HCT116 (cell line): ENCODE data around the gene PAQR6. TPM values are rescaled to one million over a fixed set of nuclear protein-coding genes. Genes with fewer than 3 reads are reported as not detected.

ENCODE experiments used
- ATAC-seq: fragments of 200-7000 bp; cut with Tn5 transposase; 2 replicates; pipeline ENCODE4 v1.9.1; 2020; ENCODE audit warnings: mild to moderate bottlenecking, moderate library complexity
- BruUV-seq: library from RNA; stranded (reverse); fragments of 400-500 nt; replicated peaks from 2 replicates; lab custom pipeline; 2021; lab: Mats Ljungman, UMichigan
- CTCF ChIA-PET: fragments of 300-600 bp; sonication (Branson Sonifier 250); formaldehyde crosslinking; loops from one replicate; lab custom pipeline; 2021; ENCODE audit warnings: antibody characterized with exemption; lab: Charles Lee
- POLR2A ChIA-PET: fragments of 300-600, 350-600 bp; sonication (Branson Sonifier 250); formaldehyde crosslinking; loops from one replicate; lab custom pipeline; 2021; ENCODE audit warnings: antibody characterized with exemption; lab: Charles Lee
- RAD21 ChIA-PET, 2 experiments: fragments of 300-600 bp; sonication (Branson Sonifier 250); formaldehyde crosslinking; loops; one replicate each; lab custom pipeline; 2023; ENCODE audit warnings: low total read pairs in 2 of 2; ENCODE audit not compliant: uncharacterized antibody in 2 of 2, unreplicated experiment in 2 of 2, low non-redundant PET in 1 of 2; lab: Charles Lee
- DNase-seq: peaks from one replicate; pipeline ENCODE4 v3.0.0-alpha.2; 2010; ENCODE audit warnings: low read depth, low spot score
- H2AFZ ChIP-seq: fragments of 200-600 bp; shearing (Covaris generic), sonication (generic); 2 replicates; pipeline ENCODE4 v1.6.1; 2017; ENCODE audit warnings: low read depth, mixed run types, mixed read lengths, antibody characterized with exemption, low read length; ENCODE audit not compliant: poor library complexity, severe bottlenecking
- H3K27ac ChIP-seq: 2 replicates; pipeline ENCODE4 v1.5.1; 2012; ENCODE audit warnings: low read depth, low read length
- H3K27me3 ChIP-seq: fragments of 200-600 bp; sonication (generic); 2 replicates; pipeline ENCODE4 v1.6.1; 2016; ENCODE audit warnings: mixed run types, low read length, mixed read lengths; ENCODE audit not compliant: insufficient read depth
- H3K36me3 ChIP-seq, 2 experiments: fragments of 200-500 bp in 1 of 2; fragments of 200-600 bp in 1 of 2; sonication (Bioruptor generic) in 1 of 2; sonication (generic) in 1 of 2; 2 replicates each; pipeline versions ENCODE4 v1.5.1 to v1.6.1; 2014 to 2016; ENCODE audit warnings: low read length in 2 of 2, inconsistent platforms in 1 of 2, mixed read lengths in 1 of 2, mixed run types in 1 of 2; ENCODE audit not compliant: insufficient read depth in 2 of 2, control insufficient read depth in 1 of 2
- H3K4me1 ChIP-seq, 2 experiments: fragments of 200-600 bp in 1 of 2; sonication (generic) in 1 of 2; 2 replicates each; pipeline versions ENCODE4 v1.5.1 to v1.6.1; 2012 to 2017; ENCODE audit warnings: low read length in 2 of 2, inconsistent platforms in 1 of 2, mild to moderate bottlenecking in 1 of 2, mixed read lengths in 1 of 2, mixed run types in 1 of 2, moderate library complexity in 1 of 2; ENCODE audit not compliant: insufficient read depth in 2 of 2, control insufficient read depth in 1 of 2
- H3K4me2 ChIP-seq: fragments of 200-600 bp; sonication (generic); 2 replicates; pipeline ENCODE4 v1.6.1; 2017; ENCODE audit warnings: mixed run types, low read length, mixed read lengths
- H3K4me3 ChIP-seq, 2 experiments: fragments of 200-600 bp in 1 of 2; sonication (generic) in 1 of 2; replicated peaks in 1 of 2; 2 replicates each; pipeline ENCODE4 v1.5.1; 2011 to 2016; ENCODE audit warnings: low read length in 2 of 2, control low read depth in 1 of 2, low read depth in 1 of 2, mild to moderate bottlenecking in 1 of 2, mixed read lengths in 1 of 2, mixed run types in 1 of 2
- H3K79me2 ChIP-seq: fragments of 200-600 bp; sonication (generic); 2 replicates; pipeline ENCODE4 v1.6.1; 2017; ENCODE audit warnings: mild to moderate bottlenecking, mixed run types, low read length, moderate library complexity, mixed read lengths; ENCODE audit not compliant: insufficient read depth
- H3K9ac ChIP-seq: fragments of 200-600 bp; sonication (generic); 2 replicates; pipeline ENCODE4 v1.6.1; 2016; ENCODE audit warnings: low read length, mixed read lengths
- H3K9me2 ChIP-seq: fragments of 200-600 bp; sonication (generic), shearing (Covaris generic); 2 replicates; pipeline ENCODE4 v1.6.1; 2017; ENCODE audit warnings: mixed run types, mild to moderate bottlenecking, moderate library complexity; ENCODE audit not compliant: insufficient read depth
- H3K9me3 ChIP-seq, 2 experiments: fragments of 200-500 bp in 1 of 2; fragments of 200-600 bp in 1 of 2; sonication (Bioruptor generic) in 1 of 2; sonication (generic) in 1 of 2; 2 replicates each; pipeline ENCODE4 v1.6.1; 2014 to 2017; ENCODE audit warnings: low read length in 2 of 2, mixed read lengths in 2 of 2, inconsistent platforms in 1 of 2, low read depth in 1 of 2, mild to moderate bottlenecking in 1 of 2, mixed run types in 1 of 2, moderate library complexity in 1 of 2; ENCODE audit not compliant: control insufficient read depth in 1 of 2, insufficient read depth in 1 of 2
- H4K20me1 ChIP-seq: fragments of 200-600 bp; sonication (generic), shearing (Covaris generic); 2 replicates; pipeline ENCODE4 v1.6.1; 2017; ENCODE audit warnings: mixed run types, mild to moderate bottlenecking, moderate library complexity; ENCODE audit not compliant: insufficient read depth
- CBX3 ChIP-seq: IDR thresholded peaks from 2 replicates; pipeline ENCODE4 v1.6.1; 2012; ENCODE audit warnings: low read depth
- CEBPB ChIP-seq: IDR thresholded peaks from 2 replicates; pipeline ENCODE4 v1.6.1; 2012; ENCODE audit warnings: low read depth
- CTCF ChIP-seq, 3 experiments: fragments of 200-600 bp in 1 of 3; sonication (generic) in 1 of 3; IDR thresholded peaks in 2 of 3; conservative IDR thresholded peaks in 1 of 3; 2 replicates each; pipeline ENCODE4 v1.5.1; 2012 to 2017; ENCODE audit warnings: low read depth in 2 of 3, low read length in 2 of 3, antibody characterized with exemption in 1 of 3, borderline replicate concordance in 1 of 3, control low read depth in 1 of 3, mild to moderate bottlenecking in 1 of 3, mixed read lengths in 1 of 3, mixed run types in 1 of 3, moderate library complexity in 1 of 3; ENCODE audit not compliant: insufficient read depth in 1 of 3
- EGR1 ChIP-seq: IDR thresholded peaks from 2 replicates; pipeline ENCODE4 v1.6.1; 2012; ENCODE audit warnings: low read depth
- EZH2 ChIP-seq: fragments of 200-600 bp; sonication (generic); IDR thresholded peaks from 2 replicates; pipeline ENCODE4 v1.6.1; 2017; ENCODE audit warnings: antibody characterized with exemption, mixed run types
- FOSL1 ChIP-seq: IDR thresholded peaks from 2 replicates; pipeline ENCODE4 v1.6.1; 2012; ENCODE audit warnings: low read depth
- POLR2A ChIP-seq: IDR thresholded peaks from 2 replicates; pipeline ENCODE4 v1.7.0; 2011; ENCODE audit warnings: borderline replicate concordance; ENCODE audit not compliant: insufficient read depth, insufficient read length; ENCODE audit errors: extremely low read depth
- POLR2AphosphoS5 ChIP-seq: IDR thresholded peaks from 2 replicates; pipeline ENCODE4 v1.6.1; 2011; ENCODE audit warnings: mild to moderate bottlenecking, low read depth, low read length, moderate library complexity
- RAD21 ChIP-seq: IDR thresholded peaks from 2 replicates; pipeline ENCODE4 v1.6.1; 2012; ENCODE audit warnings: low read depth, mild to moderate bottlenecking
- SIN3A ChIP-seq: IDR thresholded peaks from 2 replicates; pipeline ENCODE4 v1.6.1; 2012; ENCODE audit warnings: low read depth
- SP1 ChIP-seq: IDR thresholded peaks from 2 replicates; pipeline ENCODE4 v1.6.1; 2012; ENCODE audit warnings: low read depth
- TCF7L2 ChIP-seq: IDR thresholded peaks from 2 replicates; pipeline ENCODE4 v1.7.0; 2011; ENCODE audit warnings: borderline replicate concordance, inconsistent platforms; ENCODE audit not compliant: insufficient read depth, insufficient read length; ENCODE audit errors: extremely low read depth
- YY1 ChIP-seq: IDR thresholded peaks from 2 replicates; pipeline ENCODE4 v1.6.1; 2011; ENCODE audit warnings: low read length, low read depth, moderate library complexity, mild to moderate bottlenecking; ENCODE audit not compliant: insufficient replicate concordance; ENCODE audit errors: extremely low read depth
- ZBTB33 ChIP-seq: IDR thresholded peaks from 2 replicates; pipeline ENCODE4 v1.6.1; 2011; ENCODE audit warnings: mild to moderate bottlenecking, low read length, moderate library complexity; ENCODE audit not compliant: insufficient replicate concordance; ENCODE audit errors: extremely low read depth
- ZFX ChIP-seq: fragments of 450-650 bp; IDR thresholded peaks from 2 replicates; pipeline ENCODE4 v1.6.1; 2017
- ZNF274 ChIP-seq: fragments of 200-500 bp; sonication (Bioruptor generic); IDR thresholded peaks from 2 replicates; pipeline ENCODE4 v1.6.1; 2014; ENCODE audit warnings: mild to moderate bottlenecking, low read depth, low read length, inconsistent platforms
- intact Hi-C: fragments of 100-400 bp; cut with micrococcal nuclease; formaldehyde crosslinking; loops from 2 replicates; pipeline ENCODE4 v1.10.0; 2022
- total RNA-seq: library from RNA; stranded (reverse); gene quantifications from one replicate; pipeline ENCODE4 v1.2.1, GENCODE V29; 2021; ENCODE audit not compliant: unreplicated experiment

Gene PAQR6
- total RNA-seq, 1 experiment from 2014 or later: 10.9 TPM

DNA sequence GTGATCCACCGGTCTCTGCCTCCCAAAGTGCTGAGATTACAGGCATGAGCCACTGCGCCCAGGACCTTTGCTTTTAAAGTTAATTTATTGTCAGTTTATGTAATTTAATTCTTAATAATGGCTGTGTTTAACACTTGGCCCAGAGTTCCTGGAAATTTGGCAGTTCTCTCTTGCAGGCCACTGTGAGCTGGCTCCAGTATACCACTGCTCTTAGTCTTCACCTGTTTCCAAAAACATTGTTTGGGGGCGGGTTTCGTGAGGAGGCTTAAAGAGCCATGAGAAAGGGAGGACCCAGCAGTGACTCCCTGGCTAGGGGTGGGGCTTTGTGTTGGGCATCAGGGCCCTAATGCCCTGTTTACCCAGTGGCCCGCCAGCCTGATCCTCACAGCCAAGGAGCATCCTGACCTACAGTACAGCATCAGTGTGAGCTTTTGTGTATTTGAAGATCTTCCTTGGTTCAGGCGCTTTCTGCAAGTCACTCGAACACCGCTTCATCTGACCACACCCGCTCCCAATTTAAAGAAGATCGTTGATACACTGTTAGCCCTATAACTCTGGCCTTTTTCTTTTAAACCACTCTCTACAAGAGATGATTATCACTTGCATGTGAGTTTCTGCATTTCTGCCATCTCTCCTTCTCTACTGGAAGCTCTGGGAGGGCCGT is 17.9 kb downstream of the PAQR6 start (continued):
- TF ChIP-seq ZBTB33 (no peak), EZH2 (no peak), CTCF (IDR thresholded peaks at IDR 0.05 in 2 of 3, conservative IDR thresholded peaks at IDR 0.05 in 1 of 3; ENCODE audit: borderline replicate concordance in 1 of 3, insufficient read depth in 1 of 3, low read depth in 2 of 3, low read length in 2 of 3) (no peak), ZNF274 (no peak), CBX3 (no peak), CEBPB (no peak), YY1 (no peak)

DNA sequence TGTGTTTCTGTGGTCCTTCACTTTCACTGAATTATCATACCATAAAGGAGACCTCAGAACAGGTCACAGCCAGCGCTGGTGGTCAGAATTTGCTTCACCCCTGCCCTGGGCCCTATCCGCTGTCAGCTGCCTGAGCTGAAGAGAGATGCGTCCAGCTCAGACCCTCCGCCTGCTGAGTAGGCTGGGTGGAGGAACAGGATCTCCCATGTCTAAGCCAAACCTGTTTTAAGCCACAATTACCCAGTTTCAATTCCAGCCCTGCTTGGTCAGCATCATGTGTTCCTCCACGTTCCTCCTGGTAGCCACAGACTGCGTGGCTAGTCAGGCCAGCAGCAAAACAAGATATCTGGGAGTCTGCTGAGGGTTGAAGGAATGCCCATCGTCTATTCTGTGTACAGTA is 19.4 kb downstream of the PAQR6 start:
- Histone ChIP-seq H3K9me3 (no peaks in the 10 kb centered on the region), H3K27ac (no peak overlapping the region), H3K36me3 (peaks cover 0 to 8% of the 10 kb centered on the region in 2 experiments; a peak in 3 of 4 replicates), H3K4me1 (peaks cover 3 to 17% of the 10 kb centered on the region in 2 experiments; a peak in 3 of 4 replicates), H2AFZ (no peak overlapping the region), H3K9me2 (no peaks in the 10 kb centered on the region), H4K20me1 (no peaks in the 10 kb centered on the region), H3K4me3 (no peak overlapping the region), H3K9ac (no peak overlapping the region), H3K79me2 (no peaks in the 10 kb centered on the region), H3K4me2 (no peak overlapping the region), H3K27me3 (no peaks in the 10 kb centered on the region)
- ChIA-PET RAD21 (no interaction called here), POLR2A (no interaction called here), CTCF (interaction anchor here (2.4 kb wide), 1 partner anchor 83 kb away, joined by 7 read pairs; no protein-coding TSS in a partner anchor)
- no TSS peak for BruUV-seq
- intact Hi-C loops: no loop called here
- TF ChIP-seq CEBPB (no peak), POLR2AphosphoS5 (no peak), SP1 (no peak), CTCF (IDR thresholded peaks at IDR 0.05 in 2 of 3, conservative IDR thresholded peaks at IDR 0.05 in 1 of 3; ENCODE audit: borderline replicate concordance in 1 of 3, insufficient read depth in 1 of 3, low read depth in 2 of 3, low read length in 2 of 3) (no peak), YY1 (no peak), EZH2 (no peak), POLR2A (no peak), FOSL1 (no peak), ZFX (no peak), RAD21 (no peak), CBX3 (no peak), SIN3A (no peak), TCF7L2 (no peak), EGR1 (no peak)
- ATAC-seq: no peak
- DNase-seq: no peak
